Neural progenitor cell (in vitro differentiated cells): ENCODE data around the gene FKBP1B.
"Not testable (repeated sequence)": the region's sequence is repeated elsewhere in the genome, so short reads cannot be mapped to it uniquely, and the experiment has no call there.

Experiments
- EZH2 ChIP-seq: fragments of 200-600 bp; sonication (generic); IDR thresholded peaks from 2 replicates; pipeline ENCODE4 v1.6.1; 2017; ENCODE audit warnings: antibody characterized with exemption, mild to moderate bottlenecking, moderate library complexity
- EZH2phosphoT487 ChIP-seq: fragments of 200-600 bp; sonication (generic); IDR thresholded peaks from 2 replicates; pipeline ENCODE4 v1.6.1; 2017; ENCODE audit warnings: antibody characterized with exemption

GRCh38 chr2:24095171-24095677 lies 45.7 kb downstream of the FKBP1B start:
- not testable (repeated sequence) for TF ChIP-seq EZH2phosphoT487, EZH2
